HG02798 (cell line): ENCODE measurements around the gene SETX.
"Not testable (repeated sequence)": the region's sequence is repeated elsewhere in the genome, so short reads cannot be mapped to it uniquely, and the experiment has no call there.

Experiments used
- ATAC-seq: cut with Tn5 transposase; IDR thresholded peaks from one replicate; pipeline ENCODE4 v1.9.1; 2021; ENCODE audit warnings: mild to moderate bottlenecking; ENCODE audit not compliant: unreplicated experiment, poor library complexity

The SETX gene

GRCh38 chr9:132288361-132288760, 66.4 kb downstream of the SETX start:
- ATAC-seq = no peak

- no peak for ATAC-seq
Measured at GRCh38 chr9:132287256-132287760, 67.5 kb downstream of the SETX start.

- ATAC-seq = no peak
Measured at GRCh38 chr9:132283863-132284262, 70.9 kb downstream of the SETX start.

- ATAC-seq = no peak
Measured at GRCh38 chr9:132283165-132283564, 71.6 kb downstream of the SETX start.

GRCh38 chr9:132274861-132275260, 79.9 kb downstream of the SETX start:
- ATAC-seq = no peak

GRCh38 chr9:132269704-132270516, 84.9 kb downstream of the SETX start:
- ATAC-seq = not testable (repeated sequence)

- no peak for ATAC-seq
Measured at GRCh38 chr9:132268725-132269352, 85.9 kb downstream of the SETX start.

- no peak for ATAC-seq
Measured at GRCh38 chr9:132267660-132268059, 87.1 kb downstream of the SETX start.

GRCh38 chr9:132266017-132266416, 88.8 kb downstream of the SETX start:
- ATAC-seq = no peak

GRCh38 chr9:132260846-132261245, 93.9 kb downstream of the SETX start:
- ATAC-seq = no peak

- ATAC-seq = no peak
Measured at GRCh38 chr9:132250324-132251262, 104.2 kb downstream of the SETX start.

GRCh38 chr9:132249690-132250089, 105.1 kb downstream of the SETX start:
- ATAC-seq = no peak

GRCh38 chr9:132249123-132249522, 105.7 kb downstream of the SETX start:
- ATAC-seq = no peak

GRCh38 chr9:132247942-132248341, 106.8 kb downstream of the SETX start:
- no peak for ATAC-seq

GRCh38 chr9:132245465-132245864, 109.3 kb downstream of the SETX start:
- ATAC-seq = no peak

GRCh38 chr9:132244582-132245455, 110.0 kb downstream of the SETX start:
- no peak for ATAC-seq

GRCh38 chr9:132243156-132244074, 111.4 kb downstream of the SETX start:
- ATAC-seq = no peak

GRCh38 chr9:132242621-132243155, 112.1 kb downstream of the SETX start:
- ATAC-seq = no peak
